Tibial nerve (tissue), 4 donors: ENCODE measurements around the gene ALLC. TPM values are rescaled to one million over a fixed set of nuclear protein-coding genes. Genes with fewer than 3 reads are reported as not detected.

Experiments
- DNase-seq, 2 donors: peaks; one replicate each; pipeline ENCODE4 v3.0.0-alpha.2; 2019; ENCODE audit warnings: low spot score in 2 of 2
- H3K27ac ChIP-seq, 4 donors: fragments of 200-600 bp; sonication (generic) in 3 of 4; one replicate each; pipeline ENCODE4 v1.5.1; 2017 to 2019; ENCODE audit warnings: mild to moderate bottlenecking in 1 of 4
- H3K27me3 ChIP-seq, 2 donors: fragments of 200-600 bp; sonication (generic) in 1 of 2; one replicate each; pipeline versions ENCODE4 v1.5.1 to v1.6.0; 2017 to 2019
- H3K36me3 ChIP-seq, 3 donors: fragments of 200-600 bp; sonication (generic); one replicate each; pipeline ENCODE4 v1.5.1; 2018 to 2019
- H3K4me1 ChIP-seq, 4 donors: fragments of 200-600 bp; sonication (generic) in 3 of 4; one replicate each; pipeline ENCODE4 v1.5.1; 2017 to 2019
- H3K4me3 ChIP-seq, 4 donors: fragments of 200-600 bp; sonication (generic) in 3 of 4; one replicate each; pipeline ENCODE4 v1.5.1; 2017 to 2019; ENCODE audit warnings: mild to moderate bottlenecking in 1 of 4, moderate library complexity in 1 of 4
- H3K9me3 ChIP-seq, 4 donors: fragments of 200-600 bp; sonication (generic) in 3 of 4; one replicate each; pipeline ENCODE4 v1.5.1; 2017 to 2019
- EP300 ChIP-seq, 2 donors: sonication (generic); formaldehyde crosslinking; IDR thresholded peaks; one replicate each; pipeline ENCODE4 v1.6.1; 2017; ENCODE audit warnings: antibody characterized with exemption in 2 of 2, mild to moderate bottlenecking in 1 of 2
- POLR2A ChIP-seq, 2 donors: fragments of 450-650 bp; IDR thresholded peaks; one replicate each; pipeline ENCODE4 v1.6.1; 2017; ENCODE audit warnings: antibody characterized with exemption in 2 of 2, mild to moderate bottlenecking in 2 of 2, moderate library complexity in 2 of 2
- WGBS, 2 donors: methylation state at CpG; one replicate each; pipeline ENCODE4 v1.1.5; 2018; 5-methylcytosine and 5-hydroxymethylcytosine counted together
- total RNA-seq, 4 donors: library from RNA; depleted of rRNA; stranded (reverse); fragments of >200 nt; gene quantifications; one replicate each; pipeline ENCODE4 v1.1.0, GENCODE V29; 2016
- TF ChIP-seq, protein P1 (sequence below), 5 experiments: fragments of 200-600 bp in 3 of 5; fragments of 450-650 bp in 2 of 5; sonication (generic) in 3 of 5; IDR thresholded peaks; one replicate each; pipeline ENCODE4 v1.5.1; 2016 to 2019; ENCODE audit warnings: antibody characterized with exemption in 5 of 5, mild to moderate bottlenecking in 3 of 5, moderate library complexity in 2 of 5

The ALLC gene
- total RNA-seq, 4 donors from 2014 or later = 5.7 to 16.6 (median 12.2) TPM

DNA sequence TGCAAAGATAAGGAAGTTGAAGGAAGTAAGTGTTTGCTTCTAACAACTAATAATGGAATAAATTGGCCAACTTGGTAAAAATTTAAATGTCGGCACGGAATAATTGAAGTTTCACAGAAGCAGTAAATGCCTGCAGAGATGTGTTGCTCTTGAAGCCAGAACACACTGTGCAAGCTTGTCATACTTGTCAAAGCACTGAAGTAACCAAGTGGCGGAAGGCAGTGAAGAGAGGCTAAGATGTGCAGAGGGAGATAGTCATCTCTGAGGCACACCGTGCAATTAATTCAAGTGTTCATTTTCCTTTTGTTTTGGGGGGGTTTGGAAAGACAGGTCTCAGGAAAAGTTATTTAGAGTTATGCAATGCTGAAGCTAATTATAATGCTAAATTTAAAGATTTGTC is 50.6 kb downstream of the ALLC start:
- H3K9me3 ChIP-seq = no peaks in the 10 kb centered on the region
- peaks cover 0 to 61% (median 11%) of the 10 kb centered on the region in 4 donors for H3K4me1 ChIP-seq
- 81 to 82% methylated on average over 4 of the region's 4 CpGs for WGBS, 2 donors
- TF ChIP-seq, protein P1, sequence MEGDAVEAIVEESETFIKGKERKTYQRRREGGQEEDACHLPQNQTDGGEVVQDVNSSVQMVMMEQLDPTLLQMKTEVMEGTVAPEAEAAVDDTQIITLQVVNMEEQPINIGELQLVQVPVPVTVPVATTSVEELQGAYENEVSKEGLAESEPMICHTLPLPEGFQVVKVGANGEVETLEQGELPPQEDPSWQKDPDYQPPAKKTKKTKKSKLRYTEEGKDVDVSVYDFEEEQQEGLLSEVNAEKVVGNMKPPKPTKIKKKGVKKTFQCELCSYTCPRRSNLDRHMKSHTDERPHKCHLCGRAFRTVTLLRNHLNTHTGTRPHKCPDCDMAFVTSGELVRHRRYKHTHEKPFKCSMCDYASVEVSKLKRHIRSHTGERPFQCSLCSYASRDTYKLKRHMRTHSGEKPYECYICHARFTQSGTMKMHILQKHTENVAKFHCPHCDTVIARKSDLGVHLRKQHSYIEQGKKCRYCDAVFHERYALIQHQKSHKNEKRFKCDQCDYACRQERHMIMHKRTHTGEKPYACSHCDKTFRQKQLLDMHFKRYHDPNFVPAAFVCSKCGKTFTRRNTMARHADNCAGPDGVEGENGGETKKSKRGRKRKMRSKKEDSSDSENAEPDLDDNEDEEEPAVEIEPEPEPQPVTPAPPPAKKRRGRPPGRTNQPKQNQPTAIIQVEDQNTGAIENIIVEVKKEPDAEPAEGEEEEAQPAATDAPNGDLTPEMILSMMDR (IDR thresholded peaks at IDR 0.05) = no peak
- TF ChIP-seq POLR2A (IDR thresholded peaks at IDR 0.05) (no peak), EP300 (IDR thresholded peaks at IDR 0.05) (no peak)
- peak overlapping the region in 2 of 4 donors; percentile 80 to 83 for H3K27ac ChIP-seq
- peaks cover 0 to 19% of the 10 kb centered on the region in 2 donors for H3K27me3 ChIP-seq
- H3K4me3 ChIP-seq = no peak overlapping the region
- DNase-seq = no peak
- no peaks in the 10 kb centered on the region for H3K36me3 ChIP-seq

GRCh38 chr2:3709225-3709624 is 51.2 kb downstream of the ALLC start:
- H3K4me1 ChIP-seq = peaks cover 0 to 55% (median 11%) of the 10 kb centered on the region in 4 donors
- TF ChIP-seq POLR2A (IDR thresholded peaks at IDR 0.05) (no peak), EP300 (IDR thresholded peaks at IDR 0.05) (no peak)
- TF ChIP-seq, protein P1 (IDR thresholded peaks at IDR 0.05) = no peak
- H3K36me3 ChIP-seq = no peaks in the 10 kb centered on the region
- DNase-seq = no peak
- 82 to 86% methylated on average over 6 of the region's 6 CpGs for WGBS, 2 donors
- H3K27ac ChIP-seq = peak overlapping the region in 2 of 4 donors; percentile 1 to 45
- H3K27me3 ChIP-seq = peaks cover 0 to 15% of the 10 kb centered on the region in 2 donors
- H3K4me3 ChIP-seq = no peak overlapping the region
- no peaks in the 10 kb centered on the region for H3K9me3 ChIP-seq

GRCh38 chr2:3712424-3712823 is 54.4 kb downstream of the ALLC start:
- TF ChIP-seq POLR2A (IDR thresholded peaks at IDR 0.05) (no peak), EP300 (IDR thresholded peaks at IDR 0.05) (no peak)
- TF ChIP-seq, protein P1 (IDR thresholded peaks at IDR 0.05) = no peak
- peak overlapping the region in 2 of 4 donors; percentile 69 to 73 for H3K27ac ChIP-seq
- H3K27me3 ChIP-seq = no peaks in the 10 kb centered on the region
- DNase-seq = no peak
- H3K9me3 ChIP-seq = no peaks in the 10 kb centered on the region
- no peaks in the 10 kb centered on the region for H3K36me3 ChIP-seq
- H3K4me1 ChIP-seq = peaks cover 0 to 39% (median 10%) of the 10 kb centered on the region in 4 donors
- no peak overlapping the region for H3K4me3 ChIP-seq
- WGBS, 2 donors = 36 to 48% methylated on average over 3 of the region's 3 CpGs

GRCh38 chr2:3712831-3713503 is 55.0 kb downstream of the ALLC start:
- Histone ChIP-seq H3K4me1 (peaks cover 0 to 33% (median 8%) of the 10 kb centered on the region in 4 donors), H3K36me3 (no peaks in the 10 kb centered on the region), H3K4me3 (no peak overlapping the region), H3K27ac (peak overlapping the region in 2 of 4 donors; percentile 69 to 73), H3K9me3 (no peaks in the 10 kb centered on the region), H3K27me3 (no peaks in the 10 kb centered on the region)
- no peak for DNase-seq
- TF ChIP-seq POLR2A (IDR thresholded peaks at IDR 0.05) = no peak
- peak in 1 of 2 donors; percentile 7 for TF ChIP-seq EP300 (IDR thresholded peaks at IDR 0.05)
- WGBS, 2 donors = 40 to 51% methylated on average over 9 to 10 of the region's 10 CpGs

DNA sequence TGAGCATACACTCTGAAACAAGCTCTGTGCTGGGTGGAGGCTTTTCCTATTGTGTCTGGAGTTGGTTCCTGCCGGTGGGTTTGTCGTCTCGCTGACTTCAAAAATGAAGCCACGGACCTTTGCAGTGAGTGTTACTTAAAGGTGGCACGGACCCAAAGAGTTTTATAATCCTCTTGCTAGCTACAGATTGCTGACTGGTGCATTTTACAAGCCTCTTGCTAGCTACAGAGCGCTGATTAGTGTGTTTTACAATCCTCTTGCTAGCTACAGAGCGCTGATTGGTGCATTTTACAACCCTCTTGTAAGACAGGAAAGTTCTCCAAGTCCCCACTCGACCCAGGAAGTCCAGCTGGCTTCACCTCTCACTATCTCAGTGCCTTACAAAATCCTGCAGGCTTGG is 60.7 kb downstream of the ALLC start:
- no peaks in the 10 kb centered on the region for H3K4me1 ChIP-seq
- no peak for DNase-seq
- 72 to 81% methylated on average over 8 of the region's 8 CpGs for WGBS, 2 donors
- no peak overlapping the region for H3K4me3 ChIP-seq
- H3K36me3 ChIP-seq = no peaks in the 10 kb centered on the region
- H3K9me3 ChIP-seq = peaks cover 0 to 16% (median 0%) of the 10 kb centered on the region in 4 donors
- TF ChIP-seq POLR2A (IDR thresholded peaks at IDR 0.05) = no peak
- TF ChIP-seq, protein P1 (IDR thresholded peaks at IDR 0.05) = no peak
- TF ChIP-seq EP300 (IDR thresholded peaks at IDR 0.05) = no peak
- H3K27me3 ChIP-seq = no peaks in the 10 kb centered on the region
- H3K27ac ChIP-seq = no peak overlapping the region
